ENCODE data around the gene WDR70.
"Not testable (repeated sequence)": the region's sequence is repeated elsewhere in the genome, so short reads cannot be mapped to it uniquely, and the experiment has no call there.

WDR70 gene

DNA sequence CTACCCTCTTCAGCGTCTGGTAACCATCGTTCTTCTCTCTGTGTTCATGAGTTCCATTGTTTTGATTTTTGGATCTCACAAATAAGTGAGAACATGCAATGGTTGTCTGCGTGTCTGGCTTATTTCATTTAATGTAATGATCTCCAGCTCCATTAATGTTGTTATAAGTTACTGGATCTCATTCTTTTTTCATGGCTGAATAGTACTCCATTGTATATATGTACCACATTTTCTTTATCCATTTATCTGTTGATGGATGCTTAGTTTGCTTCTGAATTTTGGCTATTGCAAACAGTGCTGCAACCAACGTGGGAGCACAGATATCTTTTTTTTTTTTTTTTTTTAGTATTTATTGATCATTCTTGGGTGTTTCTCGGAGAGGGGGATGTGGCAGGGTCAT is 139.2 kb downstream of the WDR70 start:
- DNase-seq = not testable (repeated sequence)

DNA sequence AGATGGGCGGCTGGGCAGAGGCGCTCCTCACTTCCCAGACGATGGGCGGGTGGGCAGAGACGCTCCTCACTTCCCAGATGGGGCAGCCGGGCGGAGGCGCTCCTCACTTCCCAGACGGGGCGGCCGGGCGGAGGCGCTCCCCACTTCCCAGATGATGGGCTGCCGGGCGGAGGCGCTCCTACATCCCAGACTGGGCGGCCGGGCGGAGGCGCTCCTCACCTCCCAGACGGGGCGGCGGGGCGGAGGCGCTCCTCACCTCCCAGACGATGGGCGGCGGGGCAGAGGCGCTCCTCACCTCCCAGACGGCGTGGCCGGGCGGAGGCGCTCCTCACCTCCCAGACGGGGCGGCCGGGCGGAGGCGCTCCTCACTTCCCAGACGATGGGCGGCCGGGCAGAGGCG is 140.2 kb downstream of the WDR70 start:
- no peak for DNase-seq

DNA sequence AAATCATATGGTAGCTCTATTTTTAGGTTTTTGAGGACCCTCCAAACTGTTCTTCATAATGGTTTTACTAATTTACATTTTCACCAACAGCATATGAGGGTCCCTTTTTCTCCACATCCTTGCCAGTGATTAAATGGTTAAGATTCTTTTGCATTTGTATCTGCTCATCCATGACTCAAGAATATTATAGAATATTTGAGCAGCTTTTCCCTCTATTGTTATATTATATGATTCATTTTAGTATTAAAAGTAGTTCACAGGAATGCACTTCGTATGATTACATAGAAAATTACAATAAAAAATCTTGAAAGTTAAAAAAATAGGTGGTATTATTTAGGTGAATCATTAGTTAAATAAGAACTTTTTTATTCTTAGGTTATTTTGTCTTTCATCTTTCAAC is 140.7 kb downstream of the WDR70 start:
- DNase-seq = no peak

DNA sequence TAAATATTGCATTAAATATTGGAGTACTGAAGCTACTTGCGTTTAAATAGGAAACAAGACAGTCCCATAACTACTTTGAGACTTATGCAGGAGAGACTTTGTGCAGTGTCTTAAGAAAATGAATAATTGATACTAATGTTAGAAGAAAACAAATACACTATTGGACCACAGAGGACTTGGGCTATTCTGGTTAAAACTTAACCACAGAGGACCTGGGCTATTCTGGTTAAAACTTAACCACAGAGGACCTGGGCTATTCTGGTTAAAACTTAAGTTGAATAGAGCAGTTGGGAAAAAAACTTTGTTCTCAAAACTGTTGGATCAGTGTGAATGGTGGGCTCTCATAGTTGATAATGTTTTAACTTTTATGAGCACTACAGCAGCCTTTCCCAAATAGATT is 141.7 kb downstream of the WDR70 start:
- DNase-seq = no peak

DNA sequence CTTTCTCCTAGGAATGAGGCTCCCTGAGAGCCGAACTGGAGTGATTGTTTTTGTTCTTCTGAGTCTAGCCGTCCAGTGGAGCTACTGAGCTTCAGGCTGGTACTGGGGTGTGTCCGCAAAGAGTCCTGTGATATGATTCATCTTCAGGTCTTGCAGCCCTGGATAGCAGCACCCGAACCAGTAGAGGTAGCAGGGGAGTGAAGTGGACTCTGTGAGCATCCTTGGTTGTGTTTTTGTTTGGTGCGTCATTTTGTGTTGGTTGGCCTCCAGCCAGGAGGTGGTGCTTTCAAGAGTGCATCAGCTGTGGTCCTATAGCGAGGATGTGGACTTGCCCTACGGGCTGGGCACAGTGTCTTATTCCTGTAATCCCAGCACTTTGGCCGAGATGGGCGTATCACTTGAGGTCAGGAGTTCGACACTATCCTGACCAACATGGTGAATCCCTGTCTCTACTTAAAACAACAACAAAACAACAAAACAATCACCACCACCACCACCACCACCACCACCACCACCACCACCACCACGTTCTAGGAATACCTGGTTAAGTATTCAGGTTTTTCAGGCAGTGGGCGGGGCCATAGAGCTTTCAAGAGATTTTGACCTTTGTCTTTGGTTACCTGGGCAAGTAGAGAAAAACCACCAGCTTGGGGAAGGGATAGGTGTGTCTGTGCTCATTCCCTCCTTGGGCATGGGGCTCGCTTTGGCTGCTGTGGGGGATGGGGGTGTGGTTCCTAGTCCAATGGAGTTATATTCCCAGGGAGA is 154.0 kb downstream of the WDR70 start:
- DNase-seq = no peak

DNA sequence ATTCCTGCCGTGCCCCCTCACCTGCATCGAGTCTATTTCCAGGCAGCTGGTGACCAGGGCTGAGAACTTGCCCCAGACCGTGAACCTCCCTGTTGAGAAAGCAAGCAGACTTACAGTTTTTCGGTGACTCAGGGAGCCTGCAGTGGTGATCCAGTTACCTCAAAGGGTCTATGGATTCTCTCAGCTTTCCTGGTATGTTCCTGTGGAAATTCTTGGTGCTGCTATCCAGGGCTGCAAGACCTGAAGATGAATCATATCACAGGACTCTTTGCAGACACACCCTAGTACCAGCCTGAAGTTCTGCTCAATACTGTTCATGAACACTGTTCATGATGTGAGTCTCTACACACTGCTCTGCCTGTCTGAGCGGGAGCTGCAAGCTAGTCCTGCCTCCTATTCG is 154.7 kb downstream of the WDR70 start:
- no peak for DNase-seq

DNA sequence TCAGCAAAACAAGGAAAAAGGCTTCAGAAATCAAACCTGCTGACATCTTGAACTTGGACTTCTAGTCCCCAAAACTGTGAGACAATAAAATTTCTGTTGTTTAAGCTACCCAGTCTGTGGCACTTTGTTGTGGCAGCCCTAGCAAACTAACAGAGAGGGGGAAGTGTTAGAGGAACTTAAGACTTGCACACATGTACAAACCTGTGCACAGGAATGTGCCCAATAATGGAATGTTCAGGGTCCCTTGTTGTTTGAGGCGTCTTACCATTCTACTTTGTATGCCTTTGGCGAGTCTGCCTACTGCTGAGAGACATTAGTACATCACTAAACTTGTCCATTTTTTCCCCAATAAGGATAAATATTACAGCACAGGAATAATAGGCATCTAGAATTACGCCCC is 160.3 kb downstream of the WDR70 start:
- no peak for DNase-seq

DNA sequence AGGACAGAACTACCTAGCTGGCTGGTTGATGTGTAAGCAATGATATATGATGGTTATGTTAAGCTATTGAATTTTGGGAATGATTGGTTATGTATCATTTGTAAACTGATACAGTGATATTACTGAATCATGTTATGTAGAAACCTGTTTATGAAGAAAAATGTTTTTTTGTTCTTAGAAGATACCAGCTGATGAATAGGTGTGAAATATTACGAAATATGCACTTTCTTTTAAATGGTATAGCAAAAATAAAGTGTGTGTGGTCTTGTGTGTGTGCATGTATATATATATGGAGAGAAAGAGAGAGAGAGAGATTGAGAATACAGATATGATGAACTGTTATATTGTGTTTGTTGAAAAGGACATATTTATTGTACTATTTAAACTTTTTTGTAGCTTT is 164.1 kb downstream of the WDR70 start:
- no peak for DNase-seq

DNA sequence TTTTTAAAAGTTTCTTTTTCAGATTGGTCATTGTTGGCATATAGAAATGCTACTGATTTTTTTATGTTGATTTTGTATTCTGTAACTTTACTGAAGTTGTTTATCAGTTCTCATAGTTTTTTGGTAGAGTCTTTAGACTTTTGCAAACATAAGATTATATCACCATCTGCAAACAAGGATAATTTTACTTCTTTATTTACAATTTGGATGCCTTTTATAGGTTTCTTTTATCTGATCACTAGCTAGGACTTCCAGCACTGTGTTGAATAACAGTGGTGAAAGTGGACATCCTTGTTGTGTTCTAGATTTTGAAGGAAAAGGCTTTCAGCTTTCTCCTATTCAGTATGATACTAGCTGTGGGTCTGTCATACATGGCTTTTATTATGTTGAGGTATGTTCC is 170.3 kb downstream of the WDR70 start:
- DNase-seq = no peak

DNA sequence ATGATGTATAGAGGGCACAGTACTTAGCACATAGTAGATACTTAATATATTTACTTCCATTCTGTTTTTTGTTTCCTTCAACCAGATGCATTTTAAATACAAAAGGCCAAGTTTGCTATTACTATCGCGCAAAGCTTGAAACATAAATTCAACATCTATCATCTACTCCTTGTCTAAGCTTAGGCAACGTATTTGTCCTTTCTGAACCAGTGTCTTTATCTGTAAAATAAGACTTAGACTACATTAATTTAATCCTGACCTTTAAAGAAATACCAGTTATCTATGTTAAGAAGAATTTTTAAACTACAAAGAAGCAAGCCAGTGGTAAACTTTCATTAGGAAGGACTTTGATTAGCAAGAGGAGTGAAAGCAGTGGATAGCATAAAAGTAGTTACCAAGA is 173.0 kb downstream of the WDR70 start:
- no peak for DNase-seq

DNA sequence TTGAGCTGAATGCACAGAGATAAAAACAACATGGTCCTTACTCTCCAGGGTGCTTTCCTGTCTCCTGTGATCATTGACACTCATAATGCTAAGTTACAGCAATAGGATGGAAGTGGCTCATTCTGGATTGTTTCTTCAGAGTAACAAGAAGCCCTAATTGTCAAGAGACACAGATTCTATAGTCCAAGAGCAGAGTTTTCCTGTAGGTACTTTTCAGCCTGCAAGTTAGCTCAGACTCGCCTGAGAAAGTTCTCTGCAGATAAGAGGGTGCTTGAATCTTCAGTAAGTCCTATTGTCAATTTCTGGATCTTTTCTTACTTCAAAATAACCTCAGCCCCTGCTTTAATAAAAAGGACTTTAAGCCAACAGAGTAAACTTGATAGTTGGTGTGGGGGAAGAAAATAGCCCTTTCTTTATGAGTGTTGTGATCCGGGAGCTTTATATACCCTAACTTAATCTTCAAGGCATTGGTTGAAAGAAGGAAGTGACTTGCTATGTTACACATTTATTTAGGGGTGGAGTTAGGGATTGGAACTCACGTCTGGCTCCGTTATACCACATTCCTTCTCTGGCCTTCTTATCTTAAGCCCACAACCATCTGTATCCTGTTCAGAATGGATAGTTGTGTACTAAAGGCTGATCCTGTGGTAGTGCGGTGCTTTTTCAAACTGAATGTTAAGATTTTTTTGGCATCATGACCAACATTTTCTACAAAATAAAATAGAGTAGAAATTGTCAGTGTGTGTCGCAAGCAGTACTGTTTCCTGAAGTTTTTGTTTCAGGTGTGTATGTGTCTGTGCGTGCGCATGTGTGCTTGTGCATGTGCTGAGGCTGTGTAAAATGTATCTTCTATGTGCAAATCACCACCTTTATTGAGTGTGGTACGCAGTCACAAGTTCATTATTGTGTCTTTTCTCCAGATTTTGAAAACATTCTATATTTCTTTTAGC is 173.9 kb downstream of the WDR70 start:
- no peak for DNase-seq

DNA sequence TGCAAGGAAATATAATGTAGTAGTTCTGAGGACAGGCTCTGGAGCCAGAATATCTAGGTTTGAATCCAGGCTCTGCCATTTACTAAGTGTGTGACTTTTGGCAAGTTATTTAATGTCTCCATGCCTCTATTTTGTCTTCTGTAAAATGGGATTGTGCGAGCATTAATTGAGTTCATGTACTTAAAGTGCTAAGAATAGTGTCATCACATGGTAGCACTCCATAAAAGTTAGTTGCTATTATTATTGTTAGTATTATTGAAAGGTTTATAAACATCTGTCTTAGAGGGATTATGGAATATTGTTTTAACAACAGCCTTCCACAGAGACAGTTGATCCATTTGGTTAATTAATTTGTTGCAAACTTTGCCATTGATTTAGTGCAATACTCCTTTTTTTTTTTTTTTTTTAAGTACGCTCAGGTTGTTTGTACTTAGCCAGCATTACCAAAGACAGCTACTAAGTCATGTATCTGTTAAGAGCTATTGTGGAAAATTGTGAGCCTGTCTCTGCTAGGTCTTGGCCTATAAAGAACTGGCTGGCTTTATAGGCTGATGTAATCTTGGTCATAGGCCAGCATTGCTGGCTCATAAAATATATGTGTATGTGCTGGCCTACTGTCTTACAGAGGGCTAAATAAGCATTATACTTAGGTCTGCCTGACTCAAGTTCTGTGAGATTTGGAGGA is 174.7 kb downstream of the WDR70 start:
- no peak for DNase-seq

DNA sequence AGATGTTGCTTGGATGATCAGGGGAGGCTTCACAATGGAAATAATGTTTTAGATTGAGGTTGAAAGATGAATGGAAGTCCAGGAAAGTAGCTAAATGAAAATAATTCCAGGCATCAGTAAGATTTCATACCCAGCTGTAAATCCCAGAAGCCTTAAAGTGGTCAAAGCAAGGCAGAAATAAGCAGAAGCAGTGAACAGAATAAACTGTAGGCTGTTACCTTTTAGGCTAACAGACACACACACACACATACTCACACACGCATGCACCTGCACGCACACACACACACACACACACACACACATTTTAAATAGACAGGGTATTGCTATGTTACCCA is 175.3 kb downstream of the WDR70 start:
- no peak for DNase-seq

DNA sequence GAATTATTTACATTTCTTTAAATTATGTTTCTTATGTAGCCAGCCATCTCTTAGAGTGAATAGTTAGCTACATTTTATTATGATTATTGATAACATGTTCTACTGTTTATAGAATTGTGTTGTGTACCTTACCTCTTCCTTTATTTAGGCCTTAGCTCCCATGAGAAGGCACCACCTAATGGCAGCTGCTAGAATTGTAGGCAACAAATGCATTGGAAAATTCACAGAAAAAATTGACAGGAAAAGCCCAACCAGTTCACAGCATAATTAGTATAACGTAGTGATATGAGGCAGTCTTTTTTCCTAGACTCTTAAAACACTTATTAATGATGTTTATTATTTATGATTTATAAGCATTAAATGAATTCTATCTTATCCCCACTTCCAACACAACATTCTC is 175.8 kb downstream of the WDR70 start:
- DNase-seq = no peak

DNA sequence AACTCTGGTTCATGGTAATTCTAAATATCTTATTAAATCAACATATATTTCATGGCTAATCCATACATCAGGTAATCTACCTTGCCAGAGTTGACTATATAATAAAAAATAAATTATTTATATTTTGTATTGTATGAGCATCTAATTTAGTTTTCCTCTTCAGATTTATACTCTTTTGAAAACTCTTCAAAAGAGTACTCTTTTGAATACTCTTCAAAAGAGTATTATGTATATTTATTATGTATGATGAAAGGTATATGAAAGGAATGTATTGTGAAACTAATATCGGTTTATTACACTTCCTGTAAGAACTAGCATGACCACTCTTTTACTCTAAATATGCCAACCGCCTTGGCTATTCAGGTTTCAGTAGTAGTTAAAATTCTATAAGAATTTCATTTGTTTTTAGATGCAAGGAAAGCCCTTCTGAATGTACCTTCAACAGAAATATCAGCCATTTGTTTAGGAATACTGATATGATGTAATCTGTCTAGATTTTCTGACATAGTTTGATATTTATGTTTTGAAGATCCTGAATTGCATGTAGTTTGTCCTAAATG is 178.7 kb downstream of the WDR70 start:
- DNase-seq = no peak

DNA sequence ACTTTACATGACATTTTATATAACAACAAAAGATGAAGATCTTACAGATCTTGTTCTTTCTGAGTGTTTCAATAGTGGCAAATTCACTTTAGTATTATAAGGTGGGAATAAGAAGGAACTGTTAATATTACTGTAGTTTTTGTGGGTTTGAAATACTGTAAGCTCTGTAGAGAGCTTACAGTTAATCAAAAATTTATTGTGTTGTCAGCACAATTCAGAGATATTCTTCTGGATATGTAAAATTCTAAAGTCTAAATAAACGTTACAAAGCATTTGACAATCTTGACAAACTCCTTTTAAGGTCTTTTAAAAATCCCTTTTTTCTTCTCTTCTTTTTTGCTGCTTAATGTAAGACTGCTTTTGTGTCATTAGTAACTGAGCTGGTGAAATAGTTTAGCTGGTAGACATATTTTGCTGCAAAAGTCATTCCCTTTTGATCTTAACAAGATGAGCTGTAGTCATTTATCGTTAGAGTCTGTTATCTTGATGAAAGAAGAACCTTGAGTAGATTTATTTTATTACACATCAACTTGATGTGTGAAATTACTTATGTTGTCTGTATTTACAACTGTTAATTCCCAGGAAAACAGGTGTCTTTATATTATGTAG is 186.0 kb downstream of the WDR70 start:
- DNase-seq = no peak

DNA sequence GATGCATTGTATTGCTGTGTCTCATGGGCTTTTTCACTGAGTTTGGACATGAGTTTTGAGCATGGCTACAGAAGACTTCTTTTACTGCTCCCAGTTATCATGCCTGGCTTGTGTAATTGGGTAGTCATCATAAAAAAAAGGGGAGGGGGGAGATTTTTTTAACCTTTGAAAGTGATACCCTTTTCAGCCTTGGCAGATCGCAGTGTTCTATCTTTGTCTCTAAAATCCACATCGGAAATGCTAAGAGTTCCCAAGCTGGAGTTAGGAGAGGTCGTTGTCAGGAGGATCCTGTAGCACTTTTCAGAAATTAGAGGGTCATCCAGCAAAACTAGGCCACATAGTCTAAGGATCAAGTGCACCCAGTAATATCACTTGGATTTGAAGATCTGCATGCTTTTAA is 188.4 kb downstream of the WDR70 start:
- no peak for DNase-seq

DNA sequence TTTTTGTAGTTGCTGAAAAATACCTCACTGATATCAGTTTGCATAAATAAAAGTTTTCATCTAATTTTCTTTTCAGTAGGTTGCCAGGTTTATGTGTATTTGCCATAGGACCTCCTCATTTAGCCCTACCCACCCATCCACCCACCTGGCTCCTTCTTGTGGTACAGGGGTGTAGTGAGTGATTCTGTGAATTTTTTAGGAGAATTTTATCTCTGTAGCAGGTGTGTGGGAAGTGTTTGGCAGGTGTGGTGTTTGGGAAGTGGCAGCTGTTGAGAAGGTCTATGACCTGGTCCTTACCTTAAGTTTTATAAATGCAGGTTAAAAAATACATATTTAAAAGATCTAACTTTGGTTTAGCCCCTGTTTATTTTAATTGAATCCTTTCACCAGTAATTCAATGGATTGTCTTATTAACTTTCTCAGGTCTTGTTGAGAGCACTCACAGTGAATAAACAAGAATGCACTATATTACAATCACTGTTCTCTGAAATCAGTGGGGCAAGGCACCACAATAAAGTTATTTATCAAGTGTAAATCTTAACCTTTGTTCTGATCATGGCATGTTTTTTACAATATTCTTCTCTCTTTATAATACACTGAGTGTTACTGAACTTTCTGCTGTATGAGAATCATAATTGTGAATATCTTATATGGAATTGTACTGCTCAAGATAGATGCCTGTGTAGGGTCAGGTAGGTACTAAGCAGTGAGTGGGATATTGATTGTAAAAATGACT is 189.1 kb downstream of the WDR70 start:
- no peak for DNase-seq

DNA sequence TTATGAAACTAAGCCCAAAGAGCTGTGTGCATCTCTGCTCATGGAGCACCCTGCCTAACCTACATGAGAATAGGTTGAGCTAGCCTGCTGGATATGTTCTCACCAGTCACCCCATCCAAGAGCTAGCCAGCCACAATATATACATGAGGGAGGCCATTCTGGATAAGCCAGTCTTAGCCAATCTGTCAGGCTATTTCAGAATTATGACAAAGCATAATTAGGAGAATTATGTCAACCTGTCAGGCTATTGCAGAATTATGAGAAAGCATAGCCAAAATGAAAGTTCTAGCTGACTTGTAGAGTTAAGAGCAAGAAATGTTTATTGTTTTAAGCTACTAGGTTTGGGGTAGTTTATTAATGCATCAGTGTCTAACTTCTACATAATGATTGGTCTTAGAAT is 189.8 kb downstream of the WDR70 start:
- peak; percentile 49 for DNase-seq

DNA sequence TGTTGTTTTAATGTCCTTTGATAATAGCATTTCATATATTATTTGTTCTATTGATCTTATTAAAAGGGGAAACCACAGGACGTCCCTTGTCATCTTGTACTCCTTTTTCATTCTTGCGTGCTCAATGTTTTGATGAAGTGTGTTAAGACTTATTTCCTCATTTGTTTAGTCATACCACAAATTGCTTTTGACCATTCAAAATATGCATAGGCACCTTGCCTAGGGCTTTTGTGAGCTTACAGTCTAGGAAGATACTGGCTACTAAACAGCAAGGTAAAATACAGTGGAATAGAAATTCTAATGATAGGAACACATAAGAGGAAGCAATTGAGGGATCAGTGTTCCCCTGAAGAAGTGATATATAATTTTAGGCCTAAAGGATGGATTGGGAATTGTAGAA is 190.3 kb downstream of the WDR70 start:
- DNase-seq = no peak

DNA sequence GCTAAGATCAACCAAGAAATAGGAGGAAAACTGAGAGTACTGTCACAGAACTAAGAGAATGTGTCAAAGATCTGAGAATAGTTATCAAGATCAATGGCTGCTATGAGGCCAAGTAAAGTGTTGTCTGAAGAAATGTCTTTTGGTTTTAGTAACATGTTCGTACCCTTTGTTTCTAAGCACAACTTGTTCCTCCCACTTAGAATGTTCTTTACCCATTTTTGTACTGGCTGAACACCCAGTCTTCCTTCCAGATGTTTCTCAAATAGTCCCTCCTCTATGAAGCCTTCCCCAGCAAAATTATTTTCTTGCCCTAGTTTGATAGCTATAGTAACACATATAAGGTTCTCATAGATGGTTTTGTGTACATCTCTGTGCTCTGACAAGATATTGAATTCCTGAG is 191.5 kb downstream of the WDR70 start:
- DNase-seq = no peak

DNA sequence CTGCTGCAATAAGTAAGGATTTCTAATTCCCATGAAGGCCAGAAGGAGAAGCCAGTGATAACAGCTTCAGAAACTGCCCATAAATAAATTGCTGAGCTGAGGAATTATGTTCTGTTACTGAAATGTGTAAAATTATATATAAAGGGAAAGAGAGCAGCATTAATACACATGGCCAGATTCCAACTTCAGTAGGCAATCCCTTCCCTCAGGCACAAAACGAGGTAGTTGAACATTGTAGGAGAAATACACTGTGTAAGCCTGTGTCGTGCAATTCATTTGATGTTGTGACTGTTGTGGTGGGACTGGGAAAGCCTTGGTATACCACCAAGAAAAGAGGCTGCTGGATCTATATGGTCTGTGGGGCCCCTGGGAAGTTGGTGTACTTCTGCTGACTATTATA is 192.9 kb downstream of the WDR70 start:
- DNase-seq = no peak
